ENCODE data around the gene STAT4.

STAT4 gene

GRCh38 chr2:191050640-191050987, 100.2 kb downstream of the STAT4 start:
- Histone ChIP-seq H3K36me3 (ENCODE audit: control insufficient read depth, insufficient read depth, low read length) (no peaks in the 10 kb centered on the region), H2AFZ (no peak overlapping the region), H3K9ac (no peak overlapping the region), H3K27ac (no peak overlapping the region), H3K9me3 (ENCODE audit: control insufficient read depth, low read length) (no peaks in the 10 kb centered on the region), H3K4me3 (ENCODE audit: low read depth, low read length) (no peak overlapping the region), H3K4me2 (ENCODE audit: low read length) (no peak overlapping the region), H3K4me1 (no peaks in the 10 kb centered on the region), H3K79me2 (no peaks in the 10 kb centered on the region), H3K27me3 (ENCODE audit: control insufficient read depth, insufficient read depth, low read length) (no peaks in the 10 kb centered on the region)
- TF ChIP-seq CTCF (IDR thresholded peaks at IDR 0.05) = no peak

DNA sequence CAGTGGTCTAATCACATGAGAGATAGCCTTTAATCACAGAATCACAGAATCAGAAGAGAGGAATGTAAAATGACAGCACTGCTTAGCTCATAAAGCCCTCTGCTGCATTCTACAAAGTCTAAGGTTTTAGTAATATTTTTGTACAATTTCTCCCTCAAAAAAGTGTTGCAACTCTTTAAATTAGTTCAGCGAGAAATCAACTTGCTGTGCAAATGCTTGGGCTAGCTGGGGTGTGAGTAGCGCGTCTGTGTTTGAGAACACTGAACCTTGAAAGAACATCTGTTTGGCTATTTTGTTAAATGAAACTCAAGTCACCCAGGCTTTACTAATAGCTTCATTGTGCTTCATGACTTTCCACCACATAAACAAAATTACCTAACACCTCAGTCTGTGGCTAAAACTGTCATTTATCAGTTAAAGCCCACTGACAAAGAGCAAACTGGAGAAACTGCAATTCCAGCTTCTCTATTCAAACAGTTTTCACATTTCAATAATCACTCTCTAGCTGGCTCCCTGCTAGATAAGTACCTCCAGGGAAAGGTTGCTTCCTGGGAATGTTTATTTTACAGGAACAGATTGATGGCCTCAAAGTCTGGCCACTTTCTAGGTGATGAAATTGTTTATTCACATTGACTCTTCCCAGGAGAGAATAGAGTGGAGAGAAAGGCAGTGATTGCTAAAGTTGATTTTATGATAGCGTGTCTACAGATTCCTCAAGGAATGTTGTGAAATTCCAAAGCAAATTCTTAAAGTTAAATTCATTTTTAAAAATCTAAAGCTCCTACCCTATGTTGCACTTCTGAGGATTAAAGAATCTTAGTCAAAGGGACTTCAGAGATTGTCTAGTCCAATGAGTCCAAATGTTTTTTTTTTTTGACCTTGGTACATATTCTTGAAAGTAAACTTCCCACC, 100.8 kb downstream of the STAT4 start:
- TF ChIP-seq CTCF (IDR thresholded peaks at IDR 0.05) = no peak
- Histone ChIP-seq H3K27me3 (ENCODE audit: control insufficient read depth, insufficient read depth, low read length) (no peaks in the 10 kb centered on the region), H3K9ac (no peak overlapping the region), H3K4me2 (ENCODE audit: low read length) (no peak overlapping the region), H3K4me1 (no peaks in the 10 kb centered on the region), H3K9me3 (ENCODE audit: control insufficient read depth, low read length) (no peaks in the 10 kb centered on the region), H3K27ac (no peak overlapping the region), H2AFZ (no peak overlapping the region), H3K36me3 (ENCODE audit: control insufficient read depth, insufficient read depth, low read length) (no peaks in the 10 kb centered on the region), H3K4me3 (ENCODE audit: low read depth, low read length) (no peak overlapping the region), H3K79me2 (no peaks in the 10 kb centered on the region)

DNA sequence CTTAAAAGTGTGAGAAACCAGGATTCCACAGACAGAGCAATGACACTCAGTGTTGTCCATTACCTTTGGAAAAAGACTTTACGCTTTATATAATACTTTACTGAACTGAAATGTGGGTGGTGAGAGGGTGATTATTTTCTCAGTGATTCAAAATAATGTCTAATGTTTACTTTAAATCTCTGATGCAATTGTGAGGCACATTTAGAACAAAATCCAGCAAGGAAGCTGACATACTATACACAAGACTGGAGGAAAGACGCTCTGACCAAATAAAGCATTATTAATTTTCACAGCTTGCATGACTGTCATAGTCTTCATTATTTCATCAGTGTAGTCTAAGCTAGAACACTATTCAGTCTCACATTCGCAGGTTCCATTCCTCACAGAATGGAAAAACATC, 102.7 kb downstream of the STAT4 start:
- H3K9me3 ChIP-seq (ENCODE audit: control insufficient read depth, low read length) = no peaks in the 10 kb centered on the region
- H3K4me2 ChIP-seq (ENCODE audit: low read length) = no peak overlapping the region
- H3K27ac ChIP-seq = no peak overlapping the region
- H3K36me3 ChIP-seq (ENCODE audit: control insufficient read depth, insufficient read depth, low read length) = no peaks in the 10 kb centered on the region
- H3K4me1 ChIP-seq = no peaks in the 10 kb centered on the region
- H3K27me3 ChIP-seq (ENCODE audit: control insufficient read depth, insufficient read depth, low read length) = no peaks in the 10 kb centered on the region
- H3K79me2 ChIP-seq = no peaks in the 10 kb centered on the region
- H2AFZ ChIP-seq = no peak overlapping the region
- H3K4me3 ChIP-seq (ENCODE audit: low read depth, low read length) = no peak overlapping the region
- no peak overlapping the region for H3K9ac ChIP-seq
- TF ChIP-seq CTCF (IDR thresholded peaks at IDR 0.05) = no peak

DNA sequence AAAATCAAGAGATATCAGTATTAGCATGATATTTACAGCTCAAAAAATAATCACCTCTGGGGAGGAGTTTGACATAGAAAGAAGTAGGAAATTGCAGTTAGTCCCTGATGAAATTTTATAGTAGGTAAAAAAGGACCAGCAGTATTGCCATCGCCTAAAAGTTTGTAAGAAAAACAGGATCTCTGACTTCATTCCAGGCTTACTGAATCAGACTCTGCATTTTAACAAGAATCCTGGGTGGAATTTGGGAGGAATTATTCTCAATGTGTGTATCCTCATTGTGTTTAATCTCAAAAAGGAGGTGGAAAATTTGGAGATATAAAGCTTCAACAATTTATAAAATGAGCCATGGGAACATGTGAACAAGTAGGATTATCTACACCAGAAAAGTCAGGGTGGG, 105.7 kb downstream of the STAT4 start:
- Histone ChIP-seq H3K36me3 (ENCODE audit: control insufficient read depth, insufficient read depth, low read length) (no peaks in the 10 kb centered on the region), H3K9me3 (ENCODE audit: control insufficient read depth, low read length) (no peaks in the 10 kb centered on the region), H3K79me2 (no peaks in the 10 kb centered on the region), H3K27ac (no peak overlapping the region), H3K27me3 (ENCODE audit: control insufficient read depth, insufficient read depth, low read length) (no peaks in the 10 kb centered on the region), H3K9ac (no peak overlapping the region), H3K4me1 (no peaks in the 10 kb centered on the region), H2AFZ (no peak overlapping the region), H3K4me3 (ENCODE audit: low read depth, low read length) (no peak overlapping the region), H3K4me2 (ENCODE audit: low read length) (no peak overlapping the region)
- no peak for TF ChIP-seq CTCF (IDR thresholded peaks at IDR 0.05)

- Histone ChIP-seq H3K9me3 (ENCODE audit: control insufficient read depth, low read length) (no peaks in the 10 kb centered on the region), H3K4me1 (no peaks in the 10 kb centered on the region), H3K79me2 (no peaks in the 10 kb centered on the region), H3K27me3 (ENCODE audit: control insufficient read depth, insufficient read depth, low read length) (no peaks in the 10 kb centered on the region), H3K27ac (no peak overlapping the region), H3K36me3 (ENCODE audit: control insufficient read depth, insufficient read depth, low read length) (no peaks in the 10 kb centered on the region), H3K4me3 (ENCODE audit: low read depth, low read length) (no peak overlapping the region), H3K9ac (no peak overlapping the region), H3K4me2 (ENCODE audit: low read length) (no peak overlapping the region), H2AFZ (no peak overlapping the region)
- no peak for TF ChIP-seq CTCF (IDR thresholded peaks at IDR 0.05)
These were observed 107.4 kb downstream of the STAT4 start for GRCh38 chr2:191043438-191043837.

Data from parathyroid adenoma (tissue), 2 donors.